Tibial nerve (tissue), 4 donors: Measurements from ENCODE around the gene TMCC1. TPM values are rescaled to one million over a fixed set of nuclear protein-coding genes. Genes with fewer than 3 reads are reported as not detected.
A peak's percentile ranks its signal among the peaks of the same experiment; 100 is the strongest.

ENCODE experiments used
- DNase-seq, 2 donors: peaks; one replicate each; pipeline ENCODE4 v3.0.0-alpha.2; 2019; ENCODE audit warnings: low spot score in 2 of 2
- H3K27ac ChIP-seq, 4 donors: fragments of 200-600 bp; sonication (generic) in 3 of 4; one replicate each; pipeline ENCODE4 v1.5.1; 2017 to 2019; ENCODE audit warnings: mild to moderate bottlenecking in 1 of 4
- H3K27me3 ChIP-seq, 2 donors: fragments of 200-600 bp; sonication (generic) in 1 of 2; one replicate each; pipeline versions ENCODE4 v1.5.1 to v1.6.0; 2017 to 2019
- H3K36me3 ChIP-seq, 3 donors: fragments of 200-600 bp; sonication (generic); one replicate each; pipeline ENCODE4 v1.5.1; 2018 to 2019
- H3K4me1 ChIP-seq, 4 donors: fragments of 200-600 bp; sonication (generic) in 3 of 4; one replicate each; pipeline ENCODE4 v1.5.1; 2017 to 2019
- H3K4me3 ChIP-seq, 4 donors: fragments of 200-600 bp; sonication (generic) in 3 of 4; one replicate each; pipeline ENCODE4 v1.5.1; 2017 to 2019; ENCODE audit warnings: mild to moderate bottlenecking in 1 of 4, moderate library complexity in 1 of 4
- H3K9me3 ChIP-seq, 4 donors: fragments of 200-600 bp; sonication (generic) in 3 of 4; one replicate each; pipeline ENCODE4 v1.5.1; 2017 to 2019
- CTCF ChIP-seq, 5 experiments: fragments of 200-600 bp in 3 of 5; fragments of 450-650 bp in 2 of 5; sonication (generic) in 3 of 5; IDR thresholded peaks; one replicate each; pipeline ENCODE4 v1.5.1; 2016 to 2019; ENCODE audit warnings: antibody characterized with exemption in 5 of 5, mild to moderate bottlenecking in 3 of 5, moderate library complexity in 2 of 5
- EP300 ChIP-seq, 2 donors: sonication (generic); formaldehyde crosslinking; IDR thresholded peaks; one replicate each; pipeline ENCODE4 v1.6.1; 2017; ENCODE audit warnings: antibody characterized with exemption in 2 of 2, mild to moderate bottlenecking in 1 of 2
- POLR2A ChIP-seq, 2 donors: fragments of 450-650 bp; IDR thresholded peaks; one replicate each; pipeline ENCODE4 v1.6.1; 2017; ENCODE audit warnings: antibody characterized with exemption in 2 of 2, mild to moderate bottlenecking in 2 of 2, moderate library complexity in 2 of 2
- WGBS, 2 donors: methylation state at CpG; one replicate each; pipeline ENCODE4 v1.1.5; 2018; 5-methylcytosine and 5-hydroxymethylcytosine counted together
- total RNA-seq, 4 donors: library from RNA; depleted of rRNA; stranded (reverse); fragments of >200 nt; gene quantifications; one replicate each; pipeline ENCODE4 v1.1.0, GENCODE V29; 2016

Gene TMCC1
- total RNA-seq, 4 donors from 2014 or later = 19.9 to 27.9 (median 23.1) TPM

- WGBS, 2 donors = 59 to 64% methylated on average over 5 of the region's 5 CpGs
- Histone ChIP-seq H3K27me3 (no peaks in the 10 kb centered on the region), H3K4me3 (no peak overlapping the region), H3K36me3 (no peaks in the 10 kb centered on the region), H3K4me1 (peaks cover 0 to 16% (median 2%) of the 10 kb centered on the region in 4 donors), H3K9me3 (no peaks in the 10 kb centered on the region), H3K27ac (peak overlapping the region in 1 of 4 donors; percentile 10)
- DNase-seq = no peak
- no peak for TF ChIP-seq CTCF (IDR thresholded peaks at IDR 0.05)
- TF ChIP-seq EP300 (IDR thresholded peaks at IDR 0.05) = no peak
- TF ChIP-seq POLR2A (IDR thresholded peaks at IDR 0.05) = no peak
Measured at GRCh38 chr3:129738172-129738571, 155.3 kb downstream of the TMCC1 start.

GRCh38 chr3:129736070-129736469 is 157.4 kb downstream of the TMCC1 start:
- DNase-seq = no peak
- 78 to 81% methylated on average over 2 of the region's 2 CpGs for WGBS, 2 donors
- no peak overlapping the region for H3K4me3 ChIP-seq
- no peaks in the 10 kb centered on the region for H3K27me3 ChIP-seq
- no peaks in the 10 kb centered on the region for H3K36me3 ChIP-seq
- no peak overlapping the region for H3K27ac ChIP-seq
- H3K4me1 ChIP-seq = peaks cover 0 to 32% (median 9%) of the 10 kb centered on the region in 4 donors
- no peaks in the 10 kb centered on the region for H3K9me3 ChIP-seq
- no peak for TF ChIP-seq CTCF (IDR thresholded peaks at IDR 0.05)

- Histone ChIP-seq H3K27ac (no peak overlapping the region), H3K36me3 (no peaks in the 10 kb centered on the region), H3K27me3 (no peaks in the 10 kb centered on the region), H3K4me3 (no peak overlapping the region), H3K4me1 (peaks cover 0 to 29% (median 9%) of the 10 kb centered on the region in 4 donors), H3K9me3 (no peaks in the 10 kb centered on the region)
- TF ChIP-seq EP300 (IDR thresholded peaks at IDR 0.05) (no peak), POLR2A (IDR thresholded peaks at IDR 0.05) (no peak), CTCF (IDR thresholded peaks at IDR 0.05) (no peak)
- no peak for DNase-seq
- 80 to 87% methylated on average over 4 of the region's 4 CpGs for WGBS, 2 donors
Measured at GRCh38 chr3:129735638-129736037, 157.9 kb downstream of the TMCC1 start.

DNA sequence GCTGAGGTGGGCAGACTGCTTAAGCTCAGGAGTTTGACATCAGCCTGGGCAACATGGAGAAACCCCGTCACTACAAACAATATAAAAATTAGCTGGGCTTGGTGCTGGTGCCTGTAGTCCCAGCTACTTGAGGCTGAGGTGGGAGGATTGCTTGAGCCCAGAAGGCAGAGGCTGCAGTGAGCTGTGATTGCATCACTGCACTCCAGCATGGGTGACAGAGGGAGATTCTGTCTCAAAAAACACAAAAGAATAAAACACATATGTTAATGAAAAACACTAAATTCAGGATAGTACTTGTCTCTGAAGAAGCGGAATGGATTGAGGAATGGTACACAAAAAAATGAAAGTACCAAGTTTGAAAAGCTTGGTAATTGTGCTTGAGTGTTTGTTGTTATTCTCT is 159.1 kb downstream of the TMCC1 start:
- no peak for TF ChIP-seq CTCF (IDR thresholded peaks at IDR 0.05)
- Histone ChIP-seq H3K9me3 (no peaks in the 10 kb centered on the region), H3K36me3 (no peaks in the 10 kb centered on the region), H3K4me3 (no peak overlapping the region), H3K27me3 (no peaks in the 10 kb centered on the region), H3K4me1 (peaks cover 0 to 26% (median 9%) of the 10 kb centered on the region in 4 donors), H3K27ac (no peak overlapping the region)
- WGBS, 2 donors = 89 to 95% methylated on average over 2 of the region's 2 CpGs
- DNase-seq = no peak

DNA sequence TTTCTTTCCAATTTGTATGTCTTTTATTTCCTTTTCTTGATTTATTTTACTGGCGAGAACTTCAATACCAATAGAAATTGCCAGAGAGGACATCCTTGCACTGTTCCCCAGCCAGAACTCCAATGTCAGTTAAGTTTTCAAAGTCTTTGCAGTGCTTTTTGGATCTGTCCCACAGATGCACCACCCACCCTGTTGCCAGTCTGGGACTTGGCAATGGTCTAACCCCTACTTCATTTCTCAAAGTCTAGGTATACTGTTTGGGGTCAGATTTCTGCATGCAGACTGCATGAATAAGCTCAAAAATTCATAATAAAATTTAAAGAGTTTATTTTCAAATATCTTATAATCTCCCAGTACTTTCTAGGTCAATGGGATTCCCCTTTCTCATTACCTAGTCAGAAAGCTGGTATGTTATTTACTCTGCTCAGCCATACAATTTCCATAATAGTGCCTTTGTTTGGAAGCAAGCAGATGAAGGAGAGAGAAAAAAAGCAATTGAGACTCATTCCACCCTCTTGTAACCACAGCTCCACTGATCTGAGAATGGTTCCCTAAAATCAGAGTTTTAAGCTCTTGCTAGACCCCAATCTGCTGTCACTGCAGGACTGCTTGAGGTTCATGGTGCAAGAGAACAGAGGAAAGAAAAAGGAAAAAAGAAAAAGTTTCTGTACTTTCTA is 161.2 kb downstream of the TMCC1 start:
- WGBS, 2 donors = 52 to 60% methylated on average over 1 of the region's 1 CpG
- H3K4me3 ChIP-seq = no peak overlapping the region
- H3K27ac ChIP-seq = peak overlapping the region in 2 of 4 donors; percentile 53 to 60
- H3K27me3 ChIP-seq = no peaks in the 10 kb centered on the region
- no peaks in the 10 kb centered on the region for H3K36me3 ChIP-seq
- DNase-seq = no peak
- no peaks in the 10 kb centered on the region for H3K9me3 ChIP-seq
- TF ChIP-seq POLR2A (IDR thresholded peaks at IDR 0.05) (no peak), EP300 (IDR thresholded peaks at IDR 0.05) (no peak), CTCF (IDR thresholded peaks at IDR 0.05) (no peak)
- H3K4me1 ChIP-seq = peaks cover 0 to 26% (median 9%) of the 10 kb centered on the region in 4 donors
